Fibroblast of lung (primary cell): ENCODE measurements around the gene GOLGA8B.
"Not testable (repeated sequence)": the region's sequence is repeated elsewhere in the genome, so short reads cannot be mapped to it uniquely, and the experiment has no call there.

Experiments
- EZH2 ChIP-seq: IDR thresholded peaks from 2 replicates; pipeline ENCODE4 v1.5.1; 2012; ENCODE audit warnings: low read length, control low read depth, mild to moderate bottlenecking; ENCODE audit errors: missing control alignments
- TF ChIP-seq, protein P1 (sequence below), 2 donors: IDR thresholded peaks in 1 of 2; conservative IDR thresholded peaks in 1 of 2; 1 replicate in 1 of 2; 2 replicates in 1 of 2; pipeline ENCODE4 v1.5.1; 2011 to 2012; ENCODE audit warnings: low read length in 2 of 2, control low read depth in 1 of 2, inconsistent platforms in 1 of 2, low read depth in 1 of 2, mild to moderate bottlenecking in 1 of 2

GRCh38 chr15:34554126-34554525, 29.3 kb downstream of the GOLGA8B start:
- TF ChIP-seq, protein P1, sequence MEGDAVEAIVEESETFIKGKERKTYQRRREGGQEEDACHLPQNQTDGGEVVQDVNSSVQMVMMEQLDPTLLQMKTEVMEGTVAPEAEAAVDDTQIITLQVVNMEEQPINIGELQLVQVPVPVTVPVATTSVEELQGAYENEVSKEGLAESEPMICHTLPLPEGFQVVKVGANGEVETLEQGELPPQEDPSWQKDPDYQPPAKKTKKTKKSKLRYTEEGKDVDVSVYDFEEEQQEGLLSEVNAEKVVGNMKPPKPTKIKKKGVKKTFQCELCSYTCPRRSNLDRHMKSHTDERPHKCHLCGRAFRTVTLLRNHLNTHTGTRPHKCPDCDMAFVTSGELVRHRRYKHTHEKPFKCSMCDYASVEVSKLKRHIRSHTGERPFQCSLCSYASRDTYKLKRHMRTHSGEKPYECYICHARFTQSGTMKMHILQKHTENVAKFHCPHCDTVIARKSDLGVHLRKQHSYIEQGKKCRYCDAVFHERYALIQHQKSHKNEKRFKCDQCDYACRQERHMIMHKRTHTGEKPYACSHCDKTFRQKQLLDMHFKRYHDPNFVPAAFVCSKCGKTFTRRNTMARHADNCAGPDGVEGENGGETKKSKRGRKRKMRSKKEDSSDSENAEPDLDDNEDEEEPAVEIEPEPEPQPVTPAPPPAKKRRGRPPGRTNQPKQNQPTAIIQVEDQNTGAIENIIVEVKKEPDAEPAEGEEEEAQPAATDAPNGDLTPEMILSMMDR (conservative IDR thresholded peaks at IDR 0.05 in 1 of 2, IDR thresholded peaks at IDR 0.05 in 1 of 2; ENCODE audit: low read depth in 1 of 2, low read length in 2 of 2): not testable (repeated sequence)
- not testable (repeated sequence) for TF ChIP-seq EZH2
